K562 (cell line): Measurements from ENCODE around the gene ERFL. TPM values are rescaled to one million over a fixed set of nuclear protein-coding genes. Genes with fewer than 3 reads are reported as not detected.
A peak's percentile ranks its signal among the peaks of the same experiment; 100 is the strongest.

Experiments used
- ATAC-seq: fragments of 200-7000 bp; cut with Tn5 transposase; 3 replicates; pipeline ENCODE4 v1.9.1; 2020; ENCODE audit warnings: moderate library complexity
- BruUV-seq: library from RNA; stranded (reverse); fragments of 400-500 nt; replicated peaks from 2 replicates; lab custom pipeline; 2021; lab: Mats Ljungman, UMichigan
- CTCF ChIA-PET: fragments of 300-600 bp; formaldehyde crosslinking; extraction: SDS; loops from one replicate; lab custom pipeline; 2021; ENCODE audit warnings: low intra/inter-chr PET ratio; lab: Yijun Ruan, JAX
- POLR2A ChIA-PET: fragments of 300-600, 350-650 bp; sonication (Branson Sonifier 250); formaldehyde crosslinking; extraction: SDS; loops from one replicate; lab custom pipeline; 2021; ENCODE audit warnings: antibody characterized with exemption, inconsistent platforms; lab: Yijun Ruan, JAX
- DNase-seq, 4 experiments: peaks; one replicate each; pipeline versions ENCODE4 v3.0.0 to v3.0.0-alpha.2; 2011 to 2018; ENCODE audit warnings: low spot score in 3 of 4, mixed read lengths in 3 of 4; ENCODE audit errors: extremely low read depth in 1 of 4
- FAIRE-seq: peaks from 2 replicates; lab custom pipeline; 2011; peaks lifted over from hg19 to GRCh38; lab: Jason Lieb, UNC
- H2AFZ ChIP-seq: 2 replicates; pipeline ENCODE4 v1.6.0; 2011; ENCODE audit warnings: low read depth, low read length, control low read depth, inconsistent platforms
- H3K27ac ChIP-seq: fragments of 200-600 bp; 3 replicates; pipeline ENCODE4 v1.8.0; 2011; ENCODE audit warnings: low read depth, mild to moderate bottlenecking, control low read depth, inconsistent platforms, low read length, moderate library complexity, mixed read lengths; ENCODE audit errors: extremely low read depth
- H3K27me3 ChIP-seq, 2 experiments: fragments of 300-600 bp in 1 of 2; 2 replicates in 1 of 2; 3 replicates in 1 of 2; pipeline versions ENCODE4 v1.6.0 to v1.8.0; 2011; ENCODE audit warnings: inconsistent platforms in 2 of 2, low read length in 2 of 2, mild to moderate bottlenecking in 1 of 2, mixed read lengths in 1 of 2, moderate library complexity in 1 of 2; ENCODE audit not compliant: control insufficient read depth in 2 of 2, insufficient read depth in 2 of 2
- H3K36me3 ChIP-seq: fragments of 300-600 bp; 3 replicates; pipeline ENCODE4 v1.8.0; 2011; ENCODE audit warnings: mild to moderate bottlenecking, low read length, inconsistent platforms; ENCODE audit not compliant: control insufficient read depth, insufficient read depth
- H3K4me1 ChIP-seq, 2 experiments: fragments of 200-600 bp in 1 of 2; replicated peaks in 1 of 2; 2 replicates in 1 of 2; 3 replicates in 1 of 2; pipeline versions ENCODE4 v1.5.1 to v1.8.0; 2011; ENCODE audit warnings: inconsistent platforms in 2 of 2, low read length in 2 of 2, mild to moderate bottlenecking in 1 of 2, mixed read lengths in 1 of 2, moderate library complexity in 1 of 2; ENCODE audit not compliant: control insufficient read depth in 2 of 2, insufficient read depth in 2 of 2
- H3K4me2 ChIP-seq: 2 replicates; pipeline ENCODE4 v1.6.1; 2011; ENCODE audit warnings: low read length, control low read depth, inconsistent platforms, mixed read lengths; ENCODE audit not compliant: insufficient read depth
- H3K4me3 ChIP-seq: fragments of 200-600 bp; sonication (generic), shearing (Covaris generic); 2 replicates; pipeline ENCODE4 v1.5.1; 2016; ENCODE audit warnings: control low read depth, inconsistent platforms
- H3K79me2 ChIP-seq: fragments of 200-600 bp; 3 replicates; pipeline ENCODE4 v1.8.0; 2011; ENCODE audit warnings: low read length, inconsistent platforms; ENCODE audit not compliant: control insufficient read depth, insufficient read depth
- H3K9ac ChIP-seq, 2 experiments: 2 replicates each; pipeline versions ENCODE4 v1.6.0 to v1.6.1; 2011; ENCODE audit warnings: low read depth in 2 of 2, low read length in 2 of 2, control low read depth in 1 of 2, inconsistent platforms in 1 of 2, mild to moderate bottlenecking in 1 of 2, mixed read lengths in 1 of 2; ENCODE audit not compliant: insufficient read depth in 1 of 2
- H3K9me1 ChIP-seq: one replicate; pipeline ENCODE4 v1.6.0; 2011; ENCODE audit warnings: inconsistent platforms, mild to moderate bottlenecking, low read length, moderate library complexity; ENCODE audit not compliant: control insufficient read depth, insufficient read depth
- H3K9me3 ChIP-seq: replicated peaks from 2 replicates; pipeline ENCODE4 v1.5.1; 2011; ENCODE audit warnings: low read depth, low read length, inconsistent platforms; ENCODE audit not compliant: control insufficient read depth, insufficient read depth
- H4K20me1 ChIP-seq: replicated peaks from 2 replicates; pipeline ENCODE4 v1.6.1; 2011; ENCODE audit warnings: low read length, inconsistent platforms, mixed read lengths; ENCODE audit not compliant: control insufficient read depth, insufficient read depth
- BRF2 ChIP-seq: IDR thresholded peaks from 3 replicates; pipeline ENCODE4 v1.6.1; 2011; ENCODE audit warnings: borderline replicate concordance, mild to moderate bottlenecking; ENCODE audit not compliant: insufficient read length, insufficient read depth
- HDGF ChIP-seq: fragments of 450-650 bp; IDR thresholded peaks from 2 replicates; pipeline ENCODE4 v1.6.1; 2016
- POLR2AphosphoS2 ChIP-seq: IDR thresholded peaks from 2 replicates; pipeline ENCODE4 v1.6.1; 2012; ENCODE audit warnings: low read length, improper control_type of control experiment
- PURB ChIP-seq: sonication (generic); formaldehyde crosslinking; IDR thresholded peaks from 2 replicates; pipeline ENCODE4 v1.9.0; 2021; ENCODE audit warnings: low read depth, mild to moderate bottlenecking, missing genetic modification reagents
- RBM25 ChIP-seq: fragments of 200-400 bp; formaldehyde crosslinking; IDR thresholded peaks from 2 replicates; pipeline ENCODE4 v1.6.1; 2018; ENCODE audit warnings: low read length, low read depth, moderate library complexity; ENCODE audit not compliant: severe bottlenecking
- XRCC5 ChIP-seq: fragments of 200-400 bp; formaldehyde crosslinking; IDR thresholded peaks from 2 replicates; pipeline ENCODE4 v1.6.1; 2017; ENCODE audit warnings: low read depth, mild to moderate bottlenecking, low read length
- ZFP36 ChIP-seq: fragments of 150-350 bp; IDR thresholded peaks from 2 replicates; pipeline ENCODE4 v1.6.1; 2018; ENCODE audit warnings: low read length, low read depth; ENCODE audit not compliant: partially characterized antibody
- ZNF518B ChIP-seq: fragments of 250-450 bp; sonication (Bioruptor Pico); IDR thresholded peaks from 2 replicates; pipeline ENCODE4 v1.5.0; 2021; ENCODE audit warnings: mild to moderate bottlenecking, moderate library complexity
- ZNF583 ChIP-seq: fragments of 250-450 bp; sonication (Bioruptor Pico); IDR thresholded peaks from 2 replicates; pipeline ENCODE4 v1.4.0; 2020
- ZSCAN32 ChIP-seq: fragments of 450-650 bp; formaldehyde crosslinking; IDR thresholded peaks from 2 replicates; pipeline ENCODE4 v1.4.0; 2020; ENCODE audit warnings: mild to moderate bottlenecking, moderate library complexity
- WGBS: fragments of 100-300 bp; shearing (Covaris generic); methylation state at CpG from one replicate; pipeline ENCODE4 v1.1.6; 2016; ENCODE audit warnings: low coverage, mixed read lengths; ENCODE audit not compliant: insufficient coverage; ENCODE audit errors: missing lambda C conversion rate; 5-methylcytosine and 5-hydroxymethylcytosine counted together
- in situ Hi-C: fragments of 300-500 bp; cut with MboI; formaldehyde crosslinking; loops from 4 replicates; pipeline ENCODE4 v1.15.0; 2018; ENCODE audit warnings: inconsistent platforms, mixed read lengths
- intact Hi-C: fragments of 100-400 bp; cut with micrococcal nuclease; formaldehyde crosslinking; loops from 2 replicates; pipeline ENCODE4 v1.14.2; 2022
- polyA plus RNA-seq, 8 experiments: library from polyadenylated mRNA; depleted of rRNA in 4 of 8; stranded (reverse) in 5 of 8; unstranded in 3 of 8; fragments of >200 nt; fragmentation: Nextera tagmentation in 2 of 8; fragmentation: Illumina TruSeq in 1 of 8; extraction: Ambion mirVana in 2 of 8; extraction: Trizol in 1 of 8; gene quantifications; 2 replicates each; pipeline versions ENCODE4 v1.2.1 to v1.2.3, GENCODE V29; 2011 to 2014; ENCODE audit warnings: inconsistent platforms in 1 of 8, missing spikeins in 1 of 8
- total RNA-seq, 7 experiments: library from RNA; depleted of rRNA in 6 of 7; stranded (reverse); fragments of >200 nt in 6 of 7; fragmentation: Illumina TruSeq in 2 of 7; extraction: Trizol in 2 of 7; gene quantifications; 2 replicates each; pipeline versions ENCODE4 v1.2.1 to v1.2.3, GENCODE V29; 2011 to 2021; ENCODE audit warnings: low replicate concordance in 1 of 7

Gene ERFL
- total and polyA plus RNA-seq, 9 of the 15 experiments (the other 6 are each of a cell fraction or from before 2014, with no cell fraction given) = 0.07 to 0.75 (median 0.32) TPM; not detected in 4

GRCh38 chr19:41861116-41861768, 67.0 kb downstream of the ERFL start:
- ATAC-seq (no peak), FAIRE-seq (peak; percentile 51), DNase-seq (peak in 1 of 4 experiments; percentile 35)
- in situ Hi-C loops = no loop called here
- H3K4me1 ChIP-seq = peaks cover 27 to 30% of the 10 kb centered on the region in 2 experiments
- peaks cover 61% of the 10 kb centered on the region for H3K79me2 ChIP-seq
- BruUV-seq = TSS peak; percentile 45
- ChIA-PET POLR2A (interaction anchor here (0.7 to 3.1 kb wide), 10 partner anchors 9 to 170 kb away, joined by 3 to 54 read pairs (median 9); partner anchors contain the start of gene RABAC1), CTCF (no interaction called here)
- peak overlapping the region; percentile 93 for H3K4me3 ChIP-seq
- H3K27me3 ChIP-seq = no peaks in the 10 kb centered on the region
- H4K20me1 ChIP-seq = peaks cover 34% of the 10 kb centered on the region
- peaks cover 55% of the 10 kb centered on the region for H3K36me3 ChIP-seq
- H3K9me1 ChIP-seq = peaks cover 8% of the 10 kb centered on the region
- WGBS = 0% methylated on average over 8 of the region's 9 CpGs
- H3K9ac ChIP-seq = peak overlapping the region; percentile 97 to 100
- H3K9me3 ChIP-seq = no peaks in the 10 kb centered on the region
- intact Hi-C loops = loop anchor here (2.0 kb wide), 1 partner anchor 18 kb away; no protein-coding TSS in a partner anchor
- H3K4me2 ChIP-seq = peak overlapping the region; percentile 95
- no peak overlapping the region for H2AFZ ChIP-seq
- TF ChIP-seq ZSCAN32 (CRISPR knock-in tag) (no peak), RBM25 (peak; percentile 71), PURB (no peak), BRF2 (no peak), XRCC5 (0 out of 2 replicates have a peak, but pooled peaks have one; percentile 45), ZNF518B (CRISPR knock-in tag) (no peak), HDGF (0 out of 2 replicates have a peak, but pooled peaks have one; percentile 11), ZNF583 (CRISPR knock-in tag) (no peak), POLR2AphosphoS2 (0 out of 2 replicates have a peak, but pooled peaks have one; percentile 35), ZFP36 (peak; percentile 54)
- peak overlapping the region; percentile 99 for H3K27ac ChIP-seq
